Psoas muscle (tissue), 8 donors: ENCODE measurements around the gene FAM149B1. TPM values are rescaled to one million over a fixed set of nuclear protein-coding genes. Genes with fewer than 3 reads are reported as not detected.
"Not testable (repeated sequence)": the region's sequence is repeated elsewhere in the genome, so short reads cannot be mapped to it uniquely, and the experiment has no call there.

Experiments
- ATAC-seq, 4 donors: fragments of 200-7000 bp; cut with Tn5 transposase; one replicate each; pipeline ENCODE4 v1.9.1; 2020; ENCODE audit warnings: moderate library complexity in 3 of 4, mild to moderate bottlenecking in 2 of 4
- DNase-seq, 2 donors: peaks; one replicate each; pipeline ENCODE4 v3.0.0-alpha.2; 2020
- H3K27ac ChIP-seq: fragments of 200-600 bp; one replicate; pipeline ENCODE4 v1.8.0; 2022
- H3K27me3 ChIP-seq, 3 donors: fragments of 200-600 bp in 1 of 3; one replicate each; pipeline versions ENCODE4 v1.6.1 to v1.8.0; 2013 to 2022; ENCODE audit warnings: low read length in 2 of 3, mild to moderate bottlenecking in 2 of 3, moderate library complexity in 1 of 3; ENCODE audit not compliant: insufficient read depth in 3 of 3
- H3K36me3 ChIP-seq, 2 donors: fragments of 200-600 bp in 1 of 2; one replicate each; pipeline versions ENCODE4 v1.6.1 to v1.8.0; 2013 to 2022; ENCODE audit warnings: low read depth in 1 of 2, mild to moderate bottlenecking in 1 of 2, moderate library complexity in 1 of 2; ENCODE audit not compliant: insufficient read depth in 1 of 2
- H3K4me1 ChIP-seq: fragments of 200-600 bp; one replicate; pipeline ENCODE4 v1.8.0; 2022
- H3K4me3 ChIP-seq: fragments of 200-600 bp; one replicate; pipeline ENCODE4 v1.8.0; 2022; ENCODE audit warnings: mild to moderate bottlenecking
- H3K9me3 ChIP-seq: fragments of 200-600 bp; one replicate; pipeline ENCODE4 v1.8.0; 2022
- CTCF ChIP-seq: fragments of 200-600 bp; IDR thresholded peaks from one replicate; pipeline ENCODE4 v1.8.0; 2022; ENCODE audit warnings: antibody characterized with exemption
- WGBS, 3 donors: extraction: QIAGEN DNeasy Blood & Tissue Kit; methylation state at CpG; one replicate each; pipeline versions ENCODE4 v1.1.6 to v1.1.7; 2013; 5-methylcytosine and 5-hydroxymethylcytosine counted together
- intact Hi-C, 2 donors: fragments of 100-400 bp; cut with DNase I; formaldehyde crosslinking; loops; one replicate each; pipeline versions ENCODE4 v1.11.0 to v1.14.2; 2022
- polyA plus RNA-seq, 3 donors: library from polyadenylated mRNA; stranded (reverse); fragments of 200-250 nt; gene quantifications; one replicate each; pipeline ENCODE4 v1.2.3, GENCODE V29; 2013
- total RNA-seq, 4 donors: library from RNA; stranded (reverse); fragmentation: NEBNext Ultra II Directional in 2 of 4; extraction: Animal tissue kit (Norgen Biotek cat#: 25700) in 2 of 4; gene quantifications; one replicate each; pipeline versions ENCODE4 v1.2.1 to v1.2.4, GENCODE V29; 2021 to 2023
- donor health status: healthy with polysubstance abuse.
- donor health status: DM: no; HTN: no; CAD: no; lungs with moderate emphysema.
- donor health status: Bipolar disorder and iron deficiency.
- donor health status: healthy.
- donor health status: DM: yes; HTN: yes; CAD: no.
- donor health status: DM: no; HTN: no; CAD: no.
- donor health status: DM: no; HTN: no; CAD: no.
- donor health status: DM: yes; HTN: yes; CAD: no.

The FAM149B1 gene
- total and polyA plus RNA-seq, 7 donors: 8.2 to 18.1 (median 10.8) TPM

- peaks cover 0 to 28% of the 10 kb centered on the region in 2 donors for H3K36me3 ChIP-seq
- WGBS, 3 donors: 10 to 14% (median 14%) methylated on average over 23 of the region's 23 CpGs
- intact Hi-C loops: no loop called here
- no peak for TF ChIP-seq CTCF
- DNase-seq (peak in 1 of 2 donors; percentile 14), ATAC-seq (peak in 1 of 4 donors; percentile 82)
- H3K27ac ChIP-seq: peak overlapping the region; percentile 95
- H3K27me3 ChIP-seq: no peaks in the 10 kb centered on the region
- H3K4me1 ChIP-seq: peaks cover 35% of the 10 kb centered on the region
- peak overlapping the region; percentile 79 for H3K4me3 ChIP-seq
- no peaks in the 10 kb centered on the region for H3K9me3 ChIP-seq
These were observed 83.9 kb downstream of the FAM149B1 start for GRCh38 chr10:73251683-73252444.

- no peaks in the 10 kb centered on the region for H3K27me3 ChIP-seq
- no peaks in the 10 kb centered on the region for H3K9me3 ChIP-seq
- no peak for TF ChIP-seq CTCF
- peak within 1 kb of the TSS; percentile 79 for H3K4me3 ChIP-seq
- H3K27ac ChIP-seq: peak within 1 kb of the TSS; percentile 95
- H3K4me1 ChIP-seq: peaks cover 34% of the 10 kb centered on the region
- DNase-seq (peak; percentile 93 to 95), ATAC-seq (peak; percentile 98 to 99 (median 98))
- intact Hi-C loops: no loop called here
- H3K36me3 ChIP-seq: peaks cover 0 to 28% of the 10 kb centered on the region in 2 donors
- 0 to 1% (median 1%) methylated on average over 51 of the region's 51 CpGs for WGBS, 3 donors
These were observed 84.7 kb downstream of the FAM149B1 start, which contains the start of gene MRPS16 for GRCh38 chr10:73252445-73253224. MRPS16 (minus strand) TSS chr10:73252644; CDS start chr10:73252482, 162 bp downstream.

GRCh38 chr10:73253225-73253555, 85.3 kb downstream of the FAM149B1 start:
- DNase-seq (no peak), ATAC-seq (no peak)
- peaks cover 28% of the 10 kb centered on the region for H3K4me1 ChIP-seq

GRCh38 chr10:73258612-73259011, 90.7 kb downstream of the FAM149B1 start:
- H3K36me3 ChIP-seq, H3K4me3 ChIP-seq, DNase-seq, H3K9me3 ChIP-seq, intact Hi-C loops, H3K4me1 ChIP-seq, H3K27ac ChIP-seq, H3K27me3 ChIP-seq, ATAC-seq: not testable (repeated sequence)
- WGBS, 3 donors: 95% methylated on average over 10 of the region's 10 CpGs

More at GRCh38 chr10:73253225-73253555, 85.3 kb downstream of the FAM149B1 start:
- Histone ChIP-seq H3K36me3 (peaks cover 0 to 28% of the 10 kb centered on the region in 2 donors), H3K9me3 (no peaks in the 10 kb centered on the region), H3K4me3 (peak overlapping the region; percentile 79), H3K27me3 (no peaks in the 10 kb centered on the region), H3K27ac (peak overlapping the region; percentile 95)
- WGBS, 3 donors: 0 to 1% (median 0%) methylated on average over 4 of the region's 4 CpGs
- intact Hi-C loops: no loop called here
- TF ChIP-seq CTCF: no peak

GRCh38 chr10:73261362-73261995, 93.6 kb downstream of the FAM149B1 start:
- Histone ChIP-seq H3K27me3 (no peaks in the 10 kb centered on the region), H3K36me3 (no peaks in the 10 kb centered on the region), H3K27ac (no peak overlapping the region), H3K4me1 (no peaks in the 10 kb centered on the region), H3K4me3 (no peak overlapping the region), H3K9me3 (no peaks in the 10 kb centered on the region)
- TF ChIP-seq CTCF: no peak
- WGBS, 3 donors: 83 to 92% (median 90%) methylated on average over 9 of the region's 9 CpGs
- no peak for DNase-seq
- no peak for ATAC-seq
- intact Hi-C loops: no loop called here
